SK-N-SH (cell line): ENCODE measurements around the gene LRRC59.

Source experiments
- CTCF ChIP-seq: fragments of 200-600 bp; sonication (generic); IDR thresholded peaks from 2 replicates; pipeline ENCODE4 v1.6.1; 2017; ENCODE audit warnings: antibody characterized with exemption, mild to moderate bottlenecking, moderate library complexity
- FOXM1 ChIP-seq: IDR thresholded peaks from 2 replicates; pipeline ENCODE4 v1.4.0; 2012; ENCODE audit warnings: low read depth, mild to moderate bottlenecking
- RFX5 ChIP-seq: IDR thresholded peaks from 2 replicates; pipeline ENCODE4 v1.6.1; 2012; ENCODE audit warnings: mild to moderate bottlenecking, improper control_type of control experiment, low read length
- SIN3A ChIP-seq: IDR thresholded peaks from 2 replicates; pipeline ENCODE4 v1.6.1; 2012; ENCODE audit warnings: low read depth, mild to moderate bottlenecking, low read length, moderate library complexity, borderline replicate concordance

GRCh38 chr17:50359998-50360461 lies 37.3 kb downstream of the LRRC59 start:
- TF ChIP-seq CTCF (no peak), FOXM1 (no peak), SIN3A (no peak), RFX5 (no peak)
